ENCODE data around the gene STIL. TPM values are rescaled to one million over a fixed set of nuclear protein-coding genes. Genes with fewer than 3 reads are reported as not detected.

Gene STIL
- total RNA-seq, 1 experiment from 2014 or later = 29.7 TPM

GRCh38 chr1:47209725-47210325, 104.1 kb downstream of the STIL start:
- DNase-seq (ENCODE audit: low spot score) = no peak
- peaks cover 56% of the 10 kb centered on the region for H3K27me3 Mint-ChIP-seq (ENCODE audit: low read depth)
- H3K4me3 Mint-ChIP-seq = no peak overlapping the region
- ChIA-PET CTCF (interaction anchor here (0.5 to 3.3 kb wide), 4 partner anchors 8 to 51 kb away, joined by 3 to 26 read pairs (median 5); no protein-coding TSS in a partner anchor), POLR2A (no interaction called here)
- H3K9me3 Mint-ChIP-seq = no peaks in the 10 kb centered on the region
- no peak for TF ChIP-seq MYBL2 (CRISPR knock-in tag; IDR thresholded peaks at IDR 0.05)
- no peak for TF ChIP-seq MLX (CRISPR knock-in tag; IDR thresholded peaks at IDR 0.05)
- TF ChIP-seq ZNF416 (CRISPR knock-in tag; IDR thresholded peaks at IDR 0.05) = no peak
- no peak for TF ChIP-seq FOXP4 (CRISPR knock-in tag; IDR thresholded peaks at IDR 0.05)
- TF ChIP-seq ETV6 (CRISPR knock-in tag; IDR thresholded peaks at IDR 0.05) = no peak
- no peak for TF ChIP-seq ZBTB21 (CRISPR knock-in tag; IDR thresholded peaks at IDR 0.05; ENCODE audit: borderline replicate concordance)
- no peak for TF ChIP-seq CREB1 (CRISPR knock-in tag; IDR thresholded peaks at IDR 0.05)
- TF ChIP-seq NFATC4 (CRISPR knock-in tag; IDR thresholded peaks at IDR 0.05) = no peak
- TF ChIP-seq ZNF396 (CRISPR knock-in tag; IDR thresholded peaks at IDR 0.05; ENCODE audit: borderline replicate concordance) = no peak
- TF ChIP-seq AR (CRISPR knock-in tag; IDR thresholded peaks at IDR 0.05) = no peak
- no peak for TF ChIP-seq EMX1 (CRISPR knock-in tag; IDR thresholded peaks at IDR 0.05)
- TF ChIP-seq RELA (CRISPR knock-in tag; IDR thresholded peaks at IDR 0.05; ENCODE audit: borderline replicate concordance) = no peak
- TF ChIP-seq PRRX2 (CRISPR knock-in tag; IDR thresholded peaks at IDR 0.05) = no peak
- TF ChIP-seq TP53 (CRISPR knock-in tag; IDR thresholded peaks at IDR 0.05) = no peak
- TF ChIP-seq CDX4 (CRISPR knock-in tag; IDR thresholded peaks at IDR 0.05; ENCODE audit: borderline replicate concordance) = no peak
- H3K36me3 Mint-ChIP-seq = no peaks in the 10 kb centered on the region
- H3K4me1 Mint-ChIP-seq = peaks cover 36% of the 10 kb centered on the region
- H3K27ac Mint-ChIP-seq = no peak overlapping the region
- no peak for ATAC-seq

GRCh38 chr1:47209091-47209490, 104.9 kb downstream of the STIL start:
- CTCF ChIA-PET = interaction anchor here (3.3 kb wide), 1 partner anchor 16 kb away, joined by 26 read pairs; no protein-coding TSS in a partner anchor
- peaks cover 63% of the 10 kb centered on the region for H3K27me3 Mint-ChIP-seq (ENCODE audit: low read depth)
- ATAC-seq = peak; percentile 18
- TF ChIP-seq CDX4 (CRISPR knock-in tag; IDR thresholded peaks at IDR 0.05; ENCODE audit: borderline replicate concordance) = no peak
- TF ChIP-seq FOXJ3 (CRISPR knock-in tag; IDR thresholded peaks at IDR 0.05; ENCODE audit: borderline replicate concordance) = no peak
- no peak for TF ChIP-seq JUN (CRISPR knock-in tag; IDR thresholded peaks at IDR 0.05)
- no peak for TF ChIP-seq GABPB1 (CRISPR knock-in tag; IDR thresholded peaks at IDR 0.05)
- TF ChIP-seq AR (CRISPR knock-in tag; IDR thresholded peaks at IDR 0.05) = no peak
- TF ChIP-seq ATF6 (CRISPR knock-in tag; IDR thresholded peaks at IDR 0.05) = no peak
- TF ChIP-seq ATF1 (CRISPR knock-in tag; IDR thresholded peaks at IDR 0.05) = no peak

More at GRCh38 chr1:47209091-47209490, 104.9 kb downstream of the STIL start:
- Mint-ChIP-seq H3K27ac (no peak overlapping the region), H3K4me3 (peak overlapping the region; percentile 52), H3K4me1 (peaks cover 36% of the 10 kb centered on the region), H3K9me3 (no peaks in the 10 kb centered on the region), H3K36me3 (no peaks in the 10 kb centered on the region)
- DNase-seq (ENCODE audit: low spot score) = no peak
- POLR2A ChIA-PET = no interaction called here
